Measurements from ENCODE around the gene ANGPTL8.

Gene ANGPTL8

GRCh38 chr19:11238041-11238440 lies 1.4 kb upstream of the ANGPTL8 start:
- no peak for DNase-seq

DNA sequence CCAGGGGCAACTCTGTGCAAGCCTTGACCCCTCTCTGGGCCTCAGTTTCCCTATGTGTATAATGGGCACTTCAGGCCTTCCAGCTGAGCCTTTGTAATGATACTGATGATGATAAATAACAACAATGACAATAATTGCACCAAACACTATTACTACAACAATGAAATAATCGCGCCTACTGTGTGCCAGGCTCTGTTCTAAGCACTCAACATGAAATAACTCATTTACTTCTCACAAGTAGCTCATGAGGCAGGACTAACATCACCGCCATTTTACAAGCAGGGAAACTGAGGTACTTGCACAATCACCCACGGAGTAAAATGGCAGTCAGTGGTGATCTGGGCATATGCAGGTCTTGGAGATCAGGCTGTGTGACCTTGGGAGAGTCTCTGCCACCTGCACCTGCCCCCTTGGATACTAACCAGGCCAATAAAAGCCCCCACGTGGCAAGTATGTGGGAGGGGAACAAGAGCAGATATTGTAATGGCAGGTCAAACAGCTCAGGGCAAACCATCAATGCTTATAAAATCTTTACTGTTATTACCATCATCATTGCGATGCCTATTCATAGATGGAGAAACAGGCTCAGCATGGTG lies 540 bp upstream of the ANGPTL8 start:
- no peak for DNase-seq

DNA sequence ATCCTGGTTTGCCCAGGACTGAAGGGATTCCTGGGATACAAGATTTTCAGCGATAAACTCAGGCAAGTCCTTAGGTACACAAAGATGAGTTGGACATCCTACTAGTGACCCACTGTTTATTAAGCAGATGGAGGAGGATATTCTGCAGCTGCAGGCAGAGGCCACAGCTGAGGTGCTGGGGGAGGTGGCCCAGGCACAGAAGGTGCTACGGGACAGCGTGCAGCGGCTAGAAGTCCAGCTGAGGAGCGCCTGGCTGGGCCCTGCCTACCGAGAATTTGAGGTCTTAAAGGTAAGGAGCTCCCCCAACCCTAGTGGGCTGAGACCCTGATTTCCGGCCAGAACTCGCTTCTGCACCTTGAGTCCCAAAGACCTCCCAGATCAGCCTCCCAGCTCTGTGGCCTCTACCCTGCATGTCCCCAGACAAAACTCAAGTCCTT lies 607 bp downstream of the ANGPTL8 start:
- DNase-seq, result no peak

GRCh38 chr19:11242025-11242424 lies 2.6 kb downstream of the ANGPTL8 start:
- DNase-seq, result no peak

GRCh38 chr19:11242864-11243797 lies 3.7 kb downstream of the ANGPTL8 start:
- DNase-seq, result peak; percentile 85

DNA sequence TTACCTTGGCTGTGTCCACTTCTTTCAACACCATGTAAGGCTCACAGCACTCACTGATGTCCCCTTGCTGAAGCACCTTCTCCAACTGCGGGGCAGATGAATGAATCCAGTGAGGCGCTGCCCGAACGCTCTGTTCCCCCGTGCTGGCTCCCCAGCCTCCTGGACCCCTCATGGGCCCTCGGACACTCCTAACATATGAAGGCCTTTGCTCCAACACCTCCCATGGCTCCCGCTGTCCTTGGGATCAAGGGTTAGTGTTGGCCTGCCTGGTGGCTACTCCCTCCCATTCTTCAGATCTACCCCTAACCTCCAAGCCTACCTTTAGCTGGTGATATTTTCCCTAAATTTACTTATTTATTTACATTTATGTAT lies 4.4 kb downstream of the ANGPTL8 start:
- no peak for DNase-seq

DNA sequence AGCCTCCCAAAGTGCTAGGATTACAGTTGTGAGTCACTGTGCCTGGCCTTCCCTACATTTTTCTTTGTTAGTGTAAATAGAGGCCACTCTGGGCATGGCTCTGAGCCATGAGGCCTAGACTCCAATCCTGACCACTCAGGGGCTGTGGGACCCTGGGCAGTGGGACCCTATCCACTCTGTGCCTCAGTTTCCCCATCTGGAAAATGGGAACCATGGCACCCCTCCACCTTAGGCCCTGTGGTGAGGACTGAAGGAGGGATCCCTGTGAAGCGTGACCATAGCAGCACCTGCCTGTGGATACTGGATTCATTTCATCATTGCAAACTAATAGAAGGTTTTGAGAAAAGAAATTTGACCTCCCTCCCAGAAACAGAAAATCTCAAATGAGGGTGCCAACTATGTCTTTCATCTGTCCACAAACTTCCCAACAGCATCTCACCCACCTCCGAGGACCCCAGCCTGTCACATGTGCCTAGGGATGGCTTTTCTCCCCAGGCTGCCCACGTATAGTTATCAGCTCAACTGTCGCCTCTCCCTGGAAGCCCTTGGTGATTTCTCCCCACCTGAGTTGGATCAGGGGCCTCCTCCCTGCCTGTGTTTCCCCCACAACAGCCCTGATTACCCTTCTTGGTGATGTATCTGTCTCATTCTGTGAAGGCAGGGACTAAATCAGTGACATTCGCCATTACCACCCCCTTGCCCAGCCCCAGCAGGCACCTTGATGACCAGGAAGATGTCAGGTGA lies 5.6 kb downstream of the ANGPTL8 start:
- DNase-seq, result no peak

DNA sequence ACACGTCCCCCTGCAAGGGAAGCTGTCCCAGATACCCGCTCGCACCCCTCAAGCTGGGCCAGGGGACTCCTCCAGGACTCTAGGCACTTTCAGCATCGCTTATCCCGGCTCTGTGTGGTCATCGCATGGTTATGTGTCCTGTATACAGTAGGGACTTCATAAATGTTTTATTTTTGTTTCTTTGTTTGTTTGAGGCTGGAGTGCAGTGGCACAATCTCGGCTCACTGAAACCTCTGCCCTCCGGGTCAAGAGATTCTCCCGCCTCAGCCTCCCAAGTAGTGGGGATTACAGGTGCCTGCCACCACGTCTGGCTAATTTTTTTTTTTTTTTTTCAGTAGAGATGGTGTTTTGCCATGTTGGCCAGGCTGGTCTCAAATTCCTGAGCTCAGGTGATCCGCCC lies 7.5 kb downstream of the ANGPTL8 start:
- no peak for DNase-seq

DNA sequence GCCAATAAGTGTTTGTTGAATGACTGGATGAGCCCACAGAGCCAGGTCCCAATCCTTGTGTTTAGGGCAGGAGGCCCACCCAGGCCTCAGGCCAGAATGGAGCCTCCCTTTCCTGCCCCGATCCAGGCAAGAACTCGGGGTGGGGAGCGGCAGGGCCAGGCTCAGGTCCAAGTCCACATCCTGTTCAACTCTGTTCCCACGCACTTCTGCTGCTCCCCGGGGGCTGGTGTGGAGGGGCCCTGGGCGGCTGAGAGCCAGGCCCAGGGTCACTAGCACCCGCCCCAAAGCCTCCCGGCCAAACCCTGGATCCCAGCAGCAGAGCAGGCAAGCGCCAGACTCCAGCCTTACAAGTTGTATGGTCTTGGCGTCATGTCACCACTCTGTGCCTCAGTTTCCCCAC lies 8.0 kb downstream of the ANGPTL8 start:
- DNase-seq, result no peak

GRCh38 chr19:11247934-11248333 lies 8.5 kb downstream of the ANGPTL8 start:
- DNase-seq, result no peak

GRCh38 chr19:11248852-11249251 lies 9.4 kb downstream of the ANGPTL8 start:
- DNase-seq, result no peak

DNA sequence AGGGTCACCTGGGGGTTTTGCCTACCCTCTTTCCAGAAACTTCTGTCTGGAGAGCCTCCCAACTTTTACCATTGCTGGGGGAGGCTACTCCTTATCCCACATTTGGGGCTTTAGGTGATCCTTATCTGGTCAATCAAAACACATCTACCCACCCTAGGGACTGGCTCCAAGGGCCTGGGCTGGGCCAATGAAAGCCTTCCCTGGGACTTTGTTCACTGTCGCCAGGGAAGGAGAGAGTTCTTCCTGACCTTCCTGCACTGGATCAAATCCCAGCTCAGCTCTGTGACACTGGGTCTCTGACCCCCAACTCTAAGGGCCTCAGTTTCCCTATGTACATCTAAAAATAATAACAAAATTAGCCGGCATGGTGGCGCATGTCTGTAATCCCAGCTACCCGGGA lies 11.8 kb downstream of the ANGPTL8 start:
- DNase-seq, result no peak

DNA sequence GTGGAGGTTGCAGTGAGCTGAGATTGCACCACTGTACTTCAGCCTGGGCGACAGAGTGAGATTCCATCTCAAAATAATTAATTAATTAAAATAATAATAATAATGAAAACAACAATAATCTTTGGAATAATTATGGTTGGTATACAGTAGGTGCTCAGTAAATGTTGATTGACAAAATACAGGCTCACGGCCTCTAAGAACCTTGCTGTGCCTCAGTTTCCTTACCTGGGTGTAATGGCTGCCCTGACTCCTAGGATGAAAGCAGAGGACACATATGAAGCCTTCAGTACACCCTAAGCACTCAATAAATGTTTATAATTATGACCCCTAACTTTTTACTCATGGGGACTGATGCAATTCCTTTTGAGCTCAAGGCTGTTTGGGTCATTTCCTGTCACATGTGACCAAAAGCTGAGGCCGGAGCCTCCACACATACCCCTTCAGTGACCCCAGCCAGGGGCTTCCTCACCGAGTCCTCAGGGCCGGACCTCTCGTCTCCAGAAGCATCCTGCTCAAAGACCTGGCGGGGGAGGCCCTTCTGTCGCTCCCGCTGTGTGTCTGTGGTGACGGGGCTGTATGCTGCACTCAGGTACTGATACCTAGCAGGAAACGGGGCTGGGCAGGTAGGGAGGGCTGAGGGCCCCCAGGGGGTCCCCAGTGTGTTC lies 12.4 kb downstream of the ANGPTL8 start:
- no peak for DNase-seq

GRCh38 chr19:11252665-11253355 lies 13.4 kb downstream of the ANGPTL8 start:
- no peak for DNase-seq

GRCh38 chr19:11254666-11255065 lies 15.2 kb downstream of the ANGPTL8 start:
- DNase-seq, result no peak

DNA sequence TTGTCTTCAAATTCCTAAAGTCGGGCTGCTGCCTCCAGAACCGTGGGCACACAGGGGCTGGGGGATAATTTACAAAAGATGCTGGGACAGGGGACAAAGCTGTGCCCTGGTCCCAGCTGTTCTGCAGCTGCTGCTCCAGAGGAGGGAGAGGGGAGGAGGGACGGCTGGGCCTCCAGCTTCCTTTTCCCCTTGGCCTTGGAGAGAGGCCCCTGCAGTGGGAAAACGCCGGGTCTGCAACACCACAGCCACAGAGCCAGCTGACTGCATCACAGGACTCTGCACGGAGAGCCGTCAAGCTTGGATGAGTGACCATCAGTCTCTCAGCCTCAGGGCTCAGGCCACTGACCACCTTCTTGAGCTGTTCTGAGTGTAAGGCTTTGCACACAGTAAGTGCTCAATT lies 16.8 kb downstream of the ANGPTL8 start:
- DNase-seq, result no peak

GRCh38 chr19:11257846-11258380 lies 18.5 kb downstream of the ANGPTL8 start:
- DNase-seq, result no peak

DNA sequence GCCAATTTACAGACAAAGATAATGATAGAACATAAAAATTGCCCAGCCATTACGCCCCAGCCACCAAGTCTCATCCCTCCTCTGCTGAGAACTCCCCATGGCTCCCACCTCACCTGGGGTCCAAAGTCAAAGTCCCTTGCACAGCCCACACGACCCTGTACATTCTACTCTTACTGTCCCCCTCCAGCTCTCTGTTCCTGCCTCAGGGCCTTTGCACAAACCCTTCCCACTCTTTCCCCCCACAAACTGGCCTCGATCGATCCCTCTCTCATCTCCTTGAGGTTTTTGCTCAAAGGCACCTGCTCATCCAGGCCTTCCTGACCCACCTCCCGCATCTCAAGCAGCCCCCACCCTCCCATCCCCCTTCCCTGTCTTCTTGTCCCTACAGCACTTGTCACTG lies 21.6 kb downstream of the ANGPTL8 start:
- DNase-seq, result no peak

GRCh38 chr19:11261431-11261970 lies 22.1 kb downstream of the ANGPTL8 start:
- no peak for DNase-seq

- DNase-seq, result peak; percentile 13
Observed at GRCh38 chr19:11261971-11262839, 22.8 kb downstream of the ANGPTL8 start, which contains the start of gene DOCK6. TSS of gene DOCK6 (minus strand) at chr19:11262524. CDS start at chr19:11262440, 84 bp downstream.

- DNase-seq, result no peak
Observed at GRCh38 chr19:11263726-11264125, 24.3 kb downstream of the ANGPTL8 start.
